GM11168 (cell line): ENCODE results near the gene CLDN11.

ENCODE experiments used
- in situ Hi-C: fragments of 300-500 bp; cut with MboI; formaldehyde crosslinking; loops from one replicate; pipeline ENCODE4 v1.12.0; 2022; ENCODE audit warnings: low sequenced_read_pairs; ENCODE audit not compliant: unreplicated experiment

CLDN11 gene

DNA sequence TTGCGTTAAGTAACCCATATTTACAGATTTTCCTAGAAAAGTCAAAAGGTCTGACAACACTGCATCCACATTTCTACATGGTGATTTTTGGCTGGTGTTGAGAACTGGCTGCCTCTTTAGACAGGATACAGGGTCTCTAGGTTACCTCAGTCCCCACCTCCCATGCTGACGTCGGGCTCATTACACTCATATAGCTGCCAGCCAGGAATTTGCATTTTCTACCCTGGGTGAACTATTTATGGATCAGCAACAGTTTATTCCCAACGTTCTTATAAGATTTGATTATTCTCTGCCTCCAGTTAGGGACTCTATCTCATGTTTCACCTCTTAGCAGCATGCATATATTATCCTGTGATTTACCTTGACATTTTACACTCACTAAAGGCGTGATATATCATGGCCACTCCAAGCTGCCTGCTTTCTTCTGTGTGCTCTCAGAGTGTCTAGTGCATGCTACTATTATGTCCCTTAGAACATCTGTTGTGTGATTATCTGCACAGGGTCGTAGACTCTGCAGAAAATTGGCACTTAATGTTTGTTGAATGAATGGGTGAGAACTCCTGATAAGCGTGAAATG lies 49.0 kb downstream of the CLDN11 start:
- in situ Hi-C loops: no loop called here

GRCh38 chr3:170469151-170470062 lies 50.7 kb downstream of the CLDN11 start:
- in situ Hi-C loops: no loop called here

DNA sequence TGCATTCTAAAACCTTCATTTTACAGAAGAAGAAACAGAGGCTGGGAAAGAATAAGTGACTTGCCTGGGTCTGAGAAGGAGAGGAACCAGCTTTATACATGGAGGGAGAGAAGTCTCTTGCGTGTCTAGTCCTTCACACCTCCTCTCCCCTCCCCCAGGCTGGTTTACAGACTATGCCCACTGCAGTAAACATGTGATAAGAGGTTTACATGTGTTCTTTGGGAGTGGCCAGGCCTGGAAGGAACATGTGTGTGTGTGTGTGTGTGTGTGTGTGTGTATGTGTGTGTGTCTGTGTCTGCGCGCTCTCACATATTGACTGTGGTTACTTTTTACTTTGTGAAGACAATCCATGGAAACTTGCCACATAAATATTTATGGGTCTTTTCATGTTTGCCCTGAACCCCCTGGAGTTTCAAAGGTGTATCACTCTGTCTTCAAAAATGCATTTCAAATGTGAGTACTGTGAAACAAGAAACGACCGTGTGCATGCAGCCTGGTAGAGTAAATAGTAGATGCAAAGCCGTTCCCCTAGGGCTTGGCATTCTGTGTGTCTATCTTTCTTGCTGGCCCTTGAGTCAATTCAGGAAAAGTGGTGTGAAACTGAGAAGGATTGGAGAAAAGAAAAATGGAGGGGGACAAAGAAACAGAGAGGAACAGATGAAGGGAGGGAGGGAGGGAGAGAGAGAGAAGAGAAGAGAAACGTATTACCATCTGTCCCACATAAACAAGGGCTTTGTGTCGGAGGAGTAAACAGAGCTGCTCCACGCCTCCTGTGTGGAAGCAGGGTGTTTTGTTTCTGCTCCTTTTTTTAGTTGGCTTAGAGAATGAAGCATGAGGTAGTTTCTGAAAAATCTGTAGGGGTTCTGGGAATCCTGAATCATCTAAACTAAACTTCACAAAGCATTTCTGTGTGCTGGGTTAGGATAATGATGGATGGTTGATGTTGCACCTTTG lies 51.7 kb downstream of the CLDN11 start:
- in situ Hi-C loops: no loop called here

GRCh38 chr3:170471149-170471548 lies 52.5 kb downstream of the CLDN11 start:
- in situ Hi-C loops: no loop called here

GRCh38 chr3:170473358-170473757 lies 54.7 kb downstream of the CLDN11 start:
- in situ Hi-C loops: no loop called here

DNA sequence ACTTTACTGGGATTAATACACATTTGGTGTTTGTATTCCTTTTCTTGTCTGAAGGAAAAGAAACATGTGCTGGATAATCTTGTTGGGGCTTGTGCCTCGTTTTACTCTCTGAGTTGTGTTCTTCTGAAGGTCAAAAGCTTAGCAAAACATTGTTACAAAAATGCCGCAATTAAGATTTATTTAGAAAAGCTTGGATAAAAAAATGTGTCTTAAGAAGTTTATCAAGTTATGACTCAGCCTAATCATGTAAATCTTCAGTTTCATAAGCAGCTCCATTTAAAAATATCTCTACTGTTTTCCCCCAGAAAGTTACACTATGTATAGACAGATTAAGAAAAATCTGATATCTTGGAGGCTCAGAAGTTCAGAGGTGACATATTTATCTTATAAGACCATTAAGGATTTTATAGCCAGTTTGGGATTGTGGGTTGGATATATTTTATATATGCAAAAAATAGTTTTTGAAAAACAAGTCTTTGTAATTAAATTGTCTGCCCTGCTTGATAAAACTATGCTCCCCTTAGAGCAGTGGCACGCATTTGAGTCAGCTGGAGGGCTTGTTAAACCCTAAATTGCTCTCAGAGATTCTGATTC lies 56.5 kb downstream of the CLDN11 start:
- in situ Hi-C loops: no loop called here

- in situ Hi-C loops: no loop called here
Measured at GRCh38 chr3:170476291-170476690, 57.6 kb downstream of the CLDN11 start.

DNA sequence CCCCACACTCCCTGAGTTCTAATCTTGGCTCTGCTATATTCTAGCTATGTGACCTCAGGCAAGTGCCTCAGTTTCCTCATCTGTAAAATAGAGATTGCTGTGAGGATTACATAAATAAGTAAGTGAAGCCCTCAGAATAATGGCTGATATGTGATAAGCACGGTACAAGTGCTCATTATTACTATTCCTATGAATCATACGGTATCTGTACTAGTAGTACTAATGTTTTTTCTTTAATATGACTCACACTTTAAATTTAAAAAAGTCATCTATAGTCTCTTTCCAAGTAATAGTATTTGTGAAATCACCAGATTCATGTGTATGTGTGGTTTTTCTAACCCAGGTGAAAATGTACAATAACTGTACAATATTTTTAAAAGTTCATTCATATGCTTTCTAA lies 58.7 kb downstream of the CLDN11 start:
- in situ Hi-C loops: no loop called here

DNA sequence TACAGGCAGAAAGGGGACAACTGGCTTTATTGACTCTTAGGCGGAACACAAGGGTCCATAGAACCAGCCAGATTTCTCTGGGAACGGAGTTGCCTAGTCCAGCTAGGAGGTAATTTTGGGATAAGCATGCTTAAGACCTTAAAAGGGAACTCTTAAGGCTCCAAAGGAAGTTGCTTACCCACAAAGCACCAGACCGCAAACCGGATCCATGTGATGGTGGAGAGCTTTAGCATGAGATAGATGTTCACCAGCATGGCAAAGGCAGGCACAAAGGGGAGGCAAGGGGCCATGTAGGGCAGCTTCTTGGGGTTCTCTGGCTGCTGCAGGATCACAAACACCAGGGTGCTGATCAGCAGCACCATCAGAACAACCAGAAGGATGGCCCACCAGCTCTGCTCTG lies 61.4 kb downstream of the CLDN11 start:
- in situ Hi-C loops: no loop called here

- in situ Hi-C loops: no loop called here
Measured at GRCh38 chr3:170482199-170482598, 63.5 kb downstream of the CLDN11 start.

DNA sequence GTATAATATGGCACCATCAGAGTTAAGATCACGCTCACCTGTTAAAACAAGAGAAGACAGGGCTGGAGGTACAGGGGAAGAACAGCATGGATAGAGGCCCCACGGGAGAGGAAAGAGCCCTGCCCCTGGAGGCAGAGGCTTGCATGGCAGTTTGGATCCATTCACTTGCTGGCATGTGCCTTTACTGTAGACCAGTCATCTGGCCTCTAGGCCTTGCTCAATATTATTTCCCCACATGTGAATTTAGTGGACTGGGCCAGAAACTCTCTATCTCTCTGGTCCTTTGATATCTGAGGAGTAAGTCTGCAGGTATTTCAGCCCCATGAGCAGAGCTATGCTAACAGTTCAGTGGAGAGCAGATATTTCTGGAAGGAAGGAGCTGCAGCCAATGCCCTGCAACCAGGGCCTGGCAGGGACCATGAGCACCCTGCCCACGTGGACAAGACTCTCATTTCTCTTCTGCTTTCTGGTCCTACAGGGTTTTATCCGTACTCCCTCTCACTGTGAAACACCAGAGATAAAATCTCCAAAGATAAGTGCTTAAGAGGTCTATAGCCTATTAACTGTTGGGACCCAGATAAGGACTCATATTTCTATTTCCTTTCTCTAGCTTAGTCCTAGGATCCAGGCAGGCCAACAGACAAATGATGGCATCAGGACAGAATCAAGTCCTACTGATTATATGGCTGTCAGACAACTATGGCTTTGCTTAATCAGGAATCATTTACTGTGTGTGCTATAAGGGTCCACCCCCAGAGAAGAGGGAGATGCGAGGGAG lies 65.0 kb downstream of the CLDN11 start:
- in situ Hi-C loops: no loop called here
